Transverse colon (tissue), 4 donors: ENCODE results near the gene MFNG. TPM values are rescaled to one million over a fixed set of nuclear protein-coding genes. Genes with fewer than 3 reads are reported as not detected.

Experiments used
- DNase-seq: peaks from one replicate; pipeline ENCODE4 v3.0.0-alpha.2; 2019
- H3K27ac ChIP-seq, 4 donors: fragments of 200-600 bp; sonication (generic); 2 replicates each; pipeline ENCODE4 v1.5.1; 2016 to 2018; ENCODE audit warnings: inconsistent platforms in 4 of 4
- H3K27me3 ChIP-seq: fragments of 200-600 bp; sonication (generic); 2 replicates; pipeline ENCODE4 v1.5.1; 2017; ENCODE audit warnings: inconsistent platforms
- H3K36me3 ChIP-seq, 4 donors: fragments of 200-600 bp; sonication (generic); 2 replicates each; pipeline ENCODE4 v1.5.1; 2017 to 2019; ENCODE audit warnings: inconsistent platforms in 4 of 4
- H3K4me1 ChIP-seq, 4 donors: fragments of 200-600 bp; sonication (generic); 2 replicates each; pipeline ENCODE4 v1.5.1; 2017 to 2020; ENCODE audit warnings: inconsistent platforms in 4 of 4
- H3K4me3 ChIP-seq, 4 donors: fragments of 200-600 bp; sonication (generic); 1 replicate in 1 of 4; 2 replicates in 3 of 4; pipeline versions ENCODE4 v1.5.1 to v1.6.1; 2017 to 2019; ENCODE audit warnings: inconsistent platforms in 4 of 4
- H3K9me3 ChIP-seq, 2 donors: fragments of 200-600 bp; sonication (generic); 2 replicates each; pipeline ENCODE4 v1.5.1; 2017 to 2019; ENCODE audit warnings: inconsistent platforms in 2 of 2
- EP300 ChIP-seq: sonication (generic); formaldehyde crosslinking; IDR thresholded peaks from one replicate; pipeline ENCODE4 v1.6.1; 2017; ENCODE audit warnings: antibody characterized with exemption, low read depth
- POLR2A ChIP-seq: fragments of 450-650 bp; IDR thresholded peaks from one replicate; pipeline ENCODE4 v1.6.1; 2016; ENCODE audit warnings: antibody characterized with exemption, mild to moderate bottlenecking, moderate library complexity
- POLR2AphosphoS5 ChIP-seq, 3 donors: sonication (generic); formaldehyde crosslinking; IDR thresholded peaks; one replicate each; pipeline ENCODE4 v1.6.1; 2016; ENCODE audit warnings: antibody characterized with exemption in 3 of 3
- WGBS, 2 donors: methylation state at CpG; one replicate each; pipeline ENCODE4 v1.1.5; 2018; ENCODE audit warnings: low coverage in 1 of 2; 5-methylcytosine and 5-hydroxymethylcytosine counted together
- in situ Hi-C, 4 donors: fragments of 200-750 bp; cut with MboI; loops; one replicate each; pipeline versions ENCODE4 v1.15.0 to v1.15.1; 2017; ENCODE audit warnings: low sequenced_read_pairs in 3 of 4, low pct_ligation_motif_present in 1 of 4, low pct_unique_long_range_greater_than_20kb in 1 of 4
- intact Hi-C: fragments of 100-400 bp; cut with DNase I; formaldehyde crosslinking; loops from one replicate; pipeline ENCODE4 v1.15.1; 2023; ENCODE audit warnings: low total_unique reads
- total RNA-seq, 4 donors: library from RNA; depleted of rRNA; stranded (reverse); fragments of >200 nt; gene quantifications; one replicate each; pipeline ENCODE4 v1.1.0, GENCODE V29; 2016
- TF ChIP-seq, protein P1 (sequence below), 5 experiments: fragments of 200-600 bp in 3 of 5; fragments of 450-650 bp in 2 of 5; sonication (generic) in 3 of 5; IDR thresholded peaks; 1 replicate in 2 of 5; 2 replicates in 3 of 5; pipeline ENCODE4 v1.5.1; 2016 to 2017; ENCODE audit warnings: antibody characterized with exemption in 5 of 5, inconsistent platforms in 3 of 5, mild to moderate bottlenecking in 2 of 5, moderate library complexity in 1 of 5

The MFNG gene
- total RNA-seq, 4 donors from 2014 or later: 2.8 to 26.4 (median 15.7) TPM

DNA sequence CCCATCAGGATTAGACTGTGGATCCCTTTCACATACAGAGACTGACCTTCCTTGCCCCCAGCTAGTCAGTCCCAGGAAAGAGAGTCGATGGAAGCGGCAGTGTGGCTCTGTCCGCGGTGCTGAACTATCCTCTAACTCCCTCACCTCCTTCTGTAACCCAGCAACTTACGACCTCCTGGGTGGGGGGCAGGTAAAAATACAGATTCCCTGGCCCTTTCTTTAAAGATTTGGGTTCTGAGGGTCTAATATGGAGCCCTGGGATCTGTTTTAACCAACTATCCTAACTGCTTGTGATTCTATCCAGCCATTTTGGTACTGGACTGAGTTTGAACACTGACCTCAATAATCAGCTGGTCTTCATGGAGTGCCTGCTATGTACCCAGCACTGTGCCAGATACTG lies 23.2 kb downstream of the MFNG start:
- Histone ChIP-seq H3K27ac (no peak overlapping the region), H3K9me3 (no peaks in the 10 kb centered on the region), H3K27me3 (peaks cover 11% of the 10 kb centered on the region), H3K4me3 (no peak overlapping the region), H3K4me1 (no peaks in the 10 kb centered on the region), H3K36me3 (no peaks in the 10 kb centered on the region)
- intact Hi-C loops: no loop called here
- TF ChIP-seq POLR2AphosphoS5 (IDR thresholded peaks at IDR 0.05) (no peak), EP300 (no peak), POLR2A (no peak)
- TF ChIP-seq, protein P1, sequence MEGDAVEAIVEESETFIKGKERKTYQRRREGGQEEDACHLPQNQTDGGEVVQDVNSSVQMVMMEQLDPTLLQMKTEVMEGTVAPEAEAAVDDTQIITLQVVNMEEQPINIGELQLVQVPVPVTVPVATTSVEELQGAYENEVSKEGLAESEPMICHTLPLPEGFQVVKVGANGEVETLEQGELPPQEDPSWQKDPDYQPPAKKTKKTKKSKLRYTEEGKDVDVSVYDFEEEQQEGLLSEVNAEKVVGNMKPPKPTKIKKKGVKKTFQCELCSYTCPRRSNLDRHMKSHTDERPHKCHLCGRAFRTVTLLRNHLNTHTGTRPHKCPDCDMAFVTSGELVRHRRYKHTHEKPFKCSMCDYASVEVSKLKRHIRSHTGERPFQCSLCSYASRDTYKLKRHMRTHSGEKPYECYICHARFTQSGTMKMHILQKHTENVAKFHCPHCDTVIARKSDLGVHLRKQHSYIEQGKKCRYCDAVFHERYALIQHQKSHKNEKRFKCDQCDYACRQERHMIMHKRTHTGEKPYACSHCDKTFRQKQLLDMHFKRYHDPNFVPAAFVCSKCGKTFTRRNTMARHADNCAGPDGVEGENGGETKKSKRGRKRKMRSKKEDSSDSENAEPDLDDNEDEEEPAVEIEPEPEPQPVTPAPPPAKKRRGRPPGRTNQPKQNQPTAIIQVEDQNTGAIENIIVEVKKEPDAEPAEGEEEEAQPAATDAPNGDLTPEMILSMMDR (IDR thresholded peaks at IDR 0.05): no peak
- no peak for DNase-seq
- in situ Hi-C loops: no loop called here
- WGBS, 2 donors: 24% methylated on average over 4 to 5 of the region's 5 CpGs

DNA sequence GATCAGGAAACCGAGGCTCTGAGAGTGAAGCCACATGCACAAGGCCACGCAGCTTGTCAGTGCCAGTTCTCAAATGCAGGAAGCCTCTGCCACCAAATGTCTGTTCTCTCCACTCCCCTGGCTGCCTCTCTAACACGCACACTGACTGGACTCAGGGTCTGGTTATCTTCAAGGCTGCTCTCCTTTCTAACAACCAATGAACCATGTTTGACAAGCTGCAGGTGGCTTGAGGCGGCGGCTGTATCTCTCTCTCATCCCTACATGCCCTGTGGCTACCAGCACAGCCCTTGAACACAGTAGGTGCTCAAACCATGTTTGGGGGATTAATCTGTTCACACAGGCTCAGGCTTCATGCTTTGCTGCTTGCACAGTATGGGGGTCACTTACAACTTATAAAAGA lies 23.7 kb downstream of the MFNG start:
- intact Hi-C loops (no loop called here), in situ Hi-C loops (no loop called here)
- H3K27ac ChIP-seq: no peak overlapping the region
- 64% methylated on average over 5 of the region's 5 CpGs; no CpG with 5 or more reads in 1 of the 2 donors for WGBS, 2 donors
- H3K4me3 ChIP-seq: no peak overlapping the region
- H3K9me3 ChIP-seq: no peaks in the 10 kb centered on the region
- no peak for DNase-seq
- no peaks in the 10 kb centered on the region for H3K36me3 ChIP-seq
- no peak for TF ChIP-seq EP300
- TF ChIP-seq, protein P1 (IDR thresholded peaks at IDR 0.05): no peak
- TF ChIP-seq POLR2A: no peak
- no peak for TF ChIP-seq POLR2AphosphoS5 (IDR thresholded peaks at IDR 0.05)
- H3K4me1 ChIP-seq: no peaks in the 10 kb centered on the region
- H3K27me3 ChIP-seq: peaks cover 11% of the 10 kb centered on the region

DNA sequence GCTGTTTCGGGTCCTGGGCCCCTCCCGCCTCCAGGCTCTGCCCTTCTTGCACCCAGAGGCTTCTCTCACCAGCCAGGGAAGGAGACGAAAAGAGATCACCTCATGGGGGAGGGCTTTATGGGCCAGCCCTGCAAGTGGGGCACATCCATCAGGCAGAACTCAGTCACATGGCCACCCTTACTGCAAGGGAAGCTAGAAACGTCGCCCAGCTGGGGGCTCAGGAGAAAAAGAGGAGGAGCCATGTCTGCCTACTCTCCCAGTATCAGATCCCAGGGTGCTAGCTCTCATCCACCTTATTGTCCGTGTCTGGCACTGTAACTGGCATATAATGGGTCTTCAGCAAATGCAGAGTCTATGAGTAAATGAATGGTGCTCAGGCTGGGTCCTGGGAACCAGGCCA lies 24.2 kb downstream of the MFNG start:
- Histone ChIP-seq H3K27me3 (peaks cover 9% of the 10 kb centered on the region), H3K27ac (no peak overlapping the region), H3K4me1 (no peaks in the 10 kb centered on the region), H3K36me3 (no peaks in the 10 kb centered on the region), H3K9me3 (no peaks in the 10 kb centered on the region), H3K4me3 (no peak overlapping the region)
- intact Hi-C loops (no loop called here), in situ Hi-C loops (no loop called here)
- DNase-seq: no peak
- 42% methylated on average over 6 of the region's 6 CpGs; no CpG with 5 or more reads in 1 of the 2 donors for WGBS, 2 donors
- TF ChIP-seq POLR2AphosphoS5 (IDR thresholded peaks at IDR 0.05): no peak
- no peak for TF ChIP-seq EP300
- TF ChIP-seq, protein P1 (IDR thresholded peaks at IDR 0.05): no peak
- no peak for TF ChIP-seq POLR2A

DNA sequence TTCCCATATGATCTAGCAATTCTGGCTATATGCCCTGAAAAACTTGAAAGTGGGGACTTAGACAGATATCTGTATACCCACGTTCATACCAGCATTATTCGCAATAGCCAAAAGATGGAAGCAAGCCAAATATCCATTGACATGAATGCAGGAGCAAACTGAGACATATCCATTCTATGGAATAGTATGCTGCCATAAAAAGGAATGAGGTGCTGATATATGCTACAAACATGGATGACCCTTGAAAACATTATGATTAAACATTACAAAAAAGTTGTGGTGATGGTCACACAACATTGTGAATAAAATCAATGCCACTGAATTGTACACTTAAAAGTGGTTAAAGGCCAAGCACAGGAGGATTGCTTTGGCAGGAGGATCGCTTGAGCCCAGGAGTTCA lies 25.5 kb downstream of the MFNG start:
- in situ Hi-C loops: no loop called here
- 78 to 83% methylated on average over 3 of the region's 3 CpGs for WGBS, 2 donors

More for the DNA sequence above, 25.5 kb downstream of the MFNG start:
- no peak for DNase-seq
- no peak for TF ChIP-seq EP300
- TF ChIP-seq, protein P1 (IDR thresholded peaks at IDR 0.05): no peak
- TF ChIP-seq POLR2AphosphoS5 (IDR thresholded peaks at IDR 0.05): no peak
- TF ChIP-seq POLR2A: no peak
- H3K27me3 ChIP-seq: peaks cover 7% of the 10 kb centered on the region
- no peaks in the 10 kb centered on the region for H3K9me3 ChIP-seq
- H3K4me3 ChIP-seq: no peak overlapping the region
- H3K4me1 ChIP-seq: no peaks in the 10 kb centered on the region
- H3K36me3 ChIP-seq: no peaks in the 10 kb centered on the region
- intact Hi-C loops: no loop called here
- no peak overlapping the region for H3K27ac ChIP-seq
